ENCODE results near the gene UTS2B. TPM values are rescaled to one million over a fixed set of nuclear protein-coding genes. Genes with fewer than 3 reads are reported as not detected.

The UTS2B gene
- total and polyA plus RNA-seq, 9 of the 15 experiments (the other 6 are each of a cell fraction or from before 2014, with no cell fraction given), result 0.06 TPM; not detected in 8

- TF ChIP-seq ZNF655 (CRISPR knock-in tag; IDR thresholded peaks at IDR 0.05) (no peak), KAT7 (CRISPR knock-in tag; IDR thresholded peaks at IDR 0.05; ENCODE audit: borderline replicate concordance) (no peak), FOXA1 (IDR thresholded peaks at IDR 0.05; ENCODE audit: borderline replicate concordance) (no peak), PCBP1 (IDR thresholded peaks at IDR 0.05; ENCODE audit: low read depth, low read length, poor library complexity, severe bottlenecking) (peak; percentile 82), NCOA1 (IDR thresholded peaks at IDR 0.05; ENCODE audit: low read depth) (no peak), ZFP36 (IDR thresholded peaks at IDR 0.05; ENCODE audit: low read depth, low read length, partially characterized antibody) (peak; percentile 9), ID3 (CRISPR knock-in tag; IDR thresholded peaks at IDR 0.05) (no peak), ID3 (tag; IDR thresholded peaks at IDR 0.05) (no peak), CEBPB (tag; IDR thresholded peaks at IDR 0.05) (no peak), TBL1XR1 (IDR thresholded peaks at IDR 0.05; ENCODE audit: low read length in 2 of 2) (no peak), KLF6 (CRISPR knock-in tag; IDR thresholded peaks at IDR 0.05; ENCODE audit: borderline replicate concordance) (no peak), SNRNP70 (optimal IDR thresholded peaks at IDR 0.05; ENCODE audit: low read depth, low read length) (no peak), BACH1 (tag; IDR thresholded peaks at IDR 0.05) (no peak), ZNF57 (CRISPR knock-in tag; IDR thresholded peaks at IDR 0.05) (no peak), KLF10 (CRISPR knock-in tag; IDR thresholded peaks at IDR 0.05) (no peak), E2F8 (IDR thresholded peaks at IDR 0.05; ENCODE audit: low read depth, partially characterized antibody) (no peak), PHF21A (IDR thresholded peaks at IDR 0.05; ENCODE audit: borderline replicate concordance, low read depth) (0 out of 2 replicates have a peak, but pooled peaks have one; percentile 18), ELF1 (tag; IDR thresholded peaks at IDR 0.05) (peak; percentile 76; the same call in 1 of the 2 replicates), MLX (CRISPR knock-in tag; conservative IDR thresholded peaks at IDR 0.05) (no peak), SLC30A9 (CRISPR knock-in tag; IDR thresholded peaks at IDR 0.05) (no peak), BCL6 (CRISPR knock-in tag; IDR thresholded peaks at IDR 0.05) (no peak), SMARCA4 (IDR thresholded peaks at IDR 0.05) (0 out of 2 replicates have a peak, but pooled peaks have one; percentile 37), ZFP30 (CRISPR knock-in tag; IDR thresholded peaks at IDR 0.05; ENCODE audit: borderline replicate concordance) (no peak), SETDB1 (IDR thresholded peaks at IDR 0.05; ENCODE audit: low read length) (no peak)
These were observed 1.2 kb downstream of the UTS2B start, which contains the start of gene CCDC50 (continued) for GRCh38 chr3:191328962-191329653.

Measured in K562 (cell line).